ENCODE results near the gene TRPM3.
"Not testable (repeated sequence)": the region's sequence is repeated elsewhere in the genome, so short reads cannot be mapped to it uniquely, and the experiment has no call there.

TRPM3 gene

GRCh38 chr9:70639853-70640814, 481.3 kb downstream of the TRPM3 start:
- DNase-seq, result no peak

- DNase-seq, result no peak
Observed at GRCh38 chr9:70635790-70636189, 485.6 kb downstream of the TRPM3 start.

DNA sequence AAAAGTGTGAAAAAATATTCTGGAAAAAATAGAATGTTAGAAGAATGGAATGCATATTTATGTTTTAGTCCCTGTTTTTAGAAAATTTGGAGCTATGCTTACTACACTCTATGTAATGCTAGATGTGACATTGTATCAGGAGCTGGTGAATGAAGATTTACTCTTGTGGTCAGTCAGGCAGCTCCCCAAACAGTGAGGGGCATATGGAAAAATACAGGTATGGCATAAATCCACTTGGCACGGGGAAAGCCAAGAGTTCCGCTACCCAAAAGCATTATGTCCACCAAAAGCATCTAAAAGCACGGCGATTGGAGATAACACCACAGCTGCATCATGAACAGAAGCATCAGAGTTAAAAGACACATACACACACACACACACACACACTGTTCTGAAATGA, 486.7 kb downstream of the TRPM3 start:
- DNase-seq, result no peak

DNA sequence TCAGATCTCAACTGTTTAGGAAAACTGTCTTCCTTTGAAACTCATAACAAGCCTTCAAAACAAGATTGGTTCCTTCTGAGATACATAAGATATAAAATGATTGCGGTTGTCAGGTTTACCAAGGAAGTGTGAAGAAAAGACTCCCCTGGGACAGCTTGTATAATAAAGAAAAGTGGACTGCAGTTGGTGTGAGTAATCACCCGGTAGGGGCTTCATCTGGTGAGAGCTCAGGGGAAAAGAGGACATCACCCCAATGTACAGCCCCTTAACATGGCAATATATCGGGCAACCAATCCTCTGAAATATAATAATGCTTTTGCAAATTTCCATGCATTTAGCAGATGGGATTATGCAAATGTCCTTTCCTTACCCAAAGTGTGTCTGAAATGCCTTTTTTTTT, 490.4 kb downstream of the TRPM3 start:
- DNase-seq, result no peak

DNA sequence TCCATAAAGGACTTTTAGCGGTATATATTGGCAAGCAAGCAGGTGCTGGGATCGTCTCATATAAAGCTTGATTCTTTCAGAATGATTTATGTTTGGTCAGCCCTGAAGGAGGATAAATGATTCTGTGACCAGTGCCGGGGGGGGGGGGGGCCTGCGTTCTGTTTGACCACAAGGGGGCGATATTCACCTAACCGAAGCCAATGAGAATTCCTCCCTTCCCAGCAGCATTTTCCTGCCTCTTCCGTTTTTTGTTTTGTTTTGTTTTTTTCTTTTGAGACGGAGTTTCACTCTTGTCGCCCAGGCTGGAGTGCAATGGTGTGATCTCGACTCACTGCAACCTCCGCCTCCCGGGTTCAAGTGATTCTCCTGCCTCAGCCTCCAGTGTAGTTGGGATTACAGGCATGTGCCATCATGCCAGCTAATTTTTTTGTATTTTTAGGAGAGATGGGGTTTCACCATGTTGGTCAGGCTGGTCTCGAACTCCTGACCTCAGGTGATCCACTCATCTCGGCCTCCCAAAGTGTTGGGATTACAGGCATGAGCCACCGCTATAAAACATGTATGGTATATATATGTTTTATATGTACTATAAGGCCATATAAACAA, 492.2 kb downstream of the TRPM3 start:
- not testable (repeated sequence) for DNase-seq

- peak; percentile 14 for DNase-seq
Observed at GRCh38 chr9:70625078-70625477, 496.3 kb downstream of the TRPM3 start.

DNA sequence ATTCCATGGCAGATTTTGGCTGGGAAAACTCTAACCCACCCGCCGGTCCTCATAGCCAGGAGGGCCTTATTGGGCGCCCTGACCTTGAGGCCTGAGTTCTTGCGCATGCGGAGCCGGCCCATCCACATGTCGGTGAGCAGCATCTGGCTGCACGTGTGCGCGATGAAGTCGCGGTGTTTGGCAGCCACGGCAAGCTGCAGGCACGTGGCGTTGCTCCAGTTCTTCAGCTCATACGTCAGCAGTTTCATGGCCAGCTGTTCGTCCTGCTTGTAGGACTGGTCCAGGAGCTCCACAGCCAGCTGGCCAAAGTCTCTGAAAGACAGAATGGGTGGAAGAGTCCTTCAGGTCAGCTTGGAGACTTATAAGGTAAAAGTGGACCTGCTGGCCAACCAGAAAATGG, 502.6 kb downstream of the TRPM3 start:
- DNase-seq, result no peak

GRCh38 chr9:70617033-70617828, 504.2 kb downstream of the TRPM3 start:
- DNase-seq, result no peak

DNA sequence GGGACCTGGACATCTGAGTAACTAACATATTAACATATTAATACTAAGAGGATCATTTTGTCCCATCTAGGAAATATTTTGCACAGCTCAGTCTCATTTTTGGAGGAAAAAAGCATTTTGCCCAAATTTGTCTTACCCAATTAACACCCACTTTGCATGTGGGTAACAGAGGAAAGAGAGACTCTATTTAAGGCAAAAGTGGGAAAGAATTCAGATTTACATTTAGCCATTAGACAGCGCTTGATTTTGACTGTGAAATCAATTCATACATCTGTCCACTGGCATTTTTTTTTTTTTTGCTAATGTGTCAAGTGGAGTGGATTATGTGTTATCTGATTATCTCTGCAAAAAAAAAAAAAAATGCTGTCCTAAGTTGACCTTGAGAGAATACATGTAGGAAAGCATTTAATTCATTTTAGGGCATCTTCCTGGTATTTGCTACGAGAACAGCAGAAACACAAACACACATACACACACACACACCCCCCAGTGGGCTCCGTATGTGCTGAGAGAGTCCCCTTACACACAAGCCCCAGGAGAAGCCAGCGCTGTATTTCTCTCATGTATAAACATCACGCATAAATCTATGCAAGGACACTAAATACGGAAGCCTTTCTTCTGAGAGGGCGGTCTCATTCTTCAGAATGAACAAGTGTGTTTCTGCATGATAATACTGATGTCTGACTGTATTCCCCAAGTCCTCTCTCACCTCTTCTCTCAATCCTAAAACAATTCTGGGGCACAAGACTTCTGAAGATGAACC, 505.0 kb downstream of the TRPM3 start:
- no peak for DNase-seq

DNA sequence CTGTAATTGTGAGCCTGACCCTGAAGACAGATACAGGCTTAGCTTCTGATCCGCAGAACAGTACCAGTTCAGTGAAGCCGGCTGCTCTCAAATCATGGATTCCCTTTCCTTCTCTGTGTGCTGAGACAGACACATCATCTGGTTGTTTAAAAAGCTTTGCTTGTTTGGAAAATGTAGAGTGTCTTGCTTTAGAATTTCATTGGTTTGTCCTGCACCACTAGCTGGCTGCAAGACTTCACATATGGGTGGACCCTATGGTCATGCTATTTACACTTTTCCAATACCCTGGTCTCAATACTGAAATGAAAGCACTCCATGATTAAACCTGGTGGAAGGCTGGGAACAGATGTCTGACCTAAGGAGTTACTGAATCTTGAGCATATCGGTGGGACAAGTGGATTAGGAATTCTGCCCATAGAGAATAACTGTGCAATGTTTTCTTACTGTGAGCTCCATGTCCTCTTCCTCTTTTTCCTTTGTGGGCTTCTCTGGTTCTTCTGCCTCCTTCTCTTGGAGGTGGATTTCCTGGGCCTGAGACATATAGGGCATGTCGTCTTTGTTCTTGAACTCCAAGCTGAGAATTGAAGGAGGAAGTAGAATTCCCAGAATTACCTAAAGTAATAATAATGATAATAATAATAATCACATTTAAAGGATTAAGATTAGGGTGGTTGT, 505.8 kb downstream of the TRPM3 start:
- DNase-seq, result no peak

DNA sequence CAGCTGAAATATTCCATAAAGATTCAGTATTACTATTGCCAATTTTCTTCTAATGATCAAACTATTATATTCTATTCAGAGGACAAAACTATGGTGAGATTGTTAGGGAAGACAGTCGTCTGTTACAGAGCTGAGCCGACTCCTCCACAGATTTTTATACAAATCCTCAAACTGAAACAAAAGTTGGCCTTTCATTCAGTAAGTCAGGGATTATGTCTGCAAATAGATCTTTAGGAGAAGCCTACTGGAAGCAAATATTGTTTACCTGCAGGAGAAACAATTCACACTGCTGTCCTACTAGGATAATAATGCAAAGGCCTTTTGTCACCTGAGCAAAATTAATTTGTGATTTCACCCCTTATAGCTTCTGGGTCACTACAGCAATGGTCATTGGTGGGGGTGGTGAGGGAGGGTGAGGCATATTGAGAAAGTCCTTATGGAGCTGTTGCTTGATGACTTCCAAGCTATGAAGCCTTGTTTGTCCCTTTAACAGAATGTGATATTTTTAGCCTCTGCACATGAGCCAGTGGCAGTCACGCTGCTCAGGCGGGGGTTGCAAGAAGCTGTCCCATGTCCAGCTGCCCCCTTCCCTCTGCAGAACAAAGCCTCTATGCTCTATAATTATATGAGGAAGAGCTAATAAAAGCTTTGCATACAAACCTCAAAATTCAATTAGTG, 506.5 kb downstream of the TRPM3 start:
- no peak for DNase-seq

GRCh38 chr9:70613024-70613768, 508.2 kb downstream of the TRPM3 start:
- DNase-seq, result no peak

DNA sequence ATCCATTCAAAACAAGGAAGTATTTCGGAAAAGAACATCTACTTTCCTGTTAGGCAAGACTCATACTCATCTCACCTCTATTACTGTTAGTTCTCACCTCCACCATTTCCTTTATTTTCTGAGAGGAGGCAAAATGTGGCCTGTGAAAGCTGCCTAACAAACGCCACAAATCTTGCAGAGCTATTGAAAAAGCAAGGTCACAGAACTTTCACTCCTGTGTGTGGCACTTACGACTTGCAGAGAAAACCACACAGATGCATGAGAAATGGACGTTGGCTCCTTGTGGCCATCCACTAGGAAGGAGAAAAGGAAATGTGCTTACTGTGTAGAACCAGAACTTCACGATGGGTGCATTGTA, 511.2 kb downstream of the TRPM3 start:
- no peak for DNase-seq

DNA sequence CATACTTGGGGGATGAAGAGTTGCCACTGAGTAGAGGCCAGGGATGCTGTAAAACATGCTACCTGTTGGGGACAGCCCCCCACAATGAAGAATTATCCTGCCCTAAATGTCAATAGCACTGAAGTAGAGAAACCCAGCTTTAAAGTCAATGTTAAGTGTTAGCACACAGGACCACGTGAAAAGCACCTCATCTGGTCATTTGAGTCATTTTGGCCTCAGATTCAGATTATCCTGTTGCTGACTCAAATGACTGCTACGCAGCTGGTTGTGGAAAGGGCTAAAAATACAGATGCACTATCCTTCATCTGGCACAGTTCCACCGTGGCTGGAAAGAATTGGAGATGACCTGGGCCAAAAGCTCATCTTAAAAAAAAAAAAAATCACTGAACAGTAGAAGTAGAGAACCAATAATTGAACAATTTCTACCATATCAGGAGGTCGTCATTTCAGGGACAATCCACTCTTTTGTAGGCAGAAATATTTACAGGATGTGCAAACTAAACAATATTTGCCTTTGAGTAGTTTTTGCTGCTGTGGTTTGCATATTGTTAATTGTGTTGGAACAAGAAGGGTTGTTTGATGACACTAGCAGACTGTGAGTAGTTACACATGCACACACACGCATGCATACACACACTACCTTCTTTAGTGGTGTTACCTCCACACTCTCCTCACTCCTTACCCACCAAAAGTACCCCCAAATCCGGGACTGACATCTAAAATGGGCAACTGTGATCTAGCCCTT, 511.7 kb downstream of the TRPM3 start:
- no peak for DNase-seq

GRCh38 chr9:70609011-70609410, 512.4 kb downstream of the TRPM3 start:
- no peak for DNase-seq

DNA sequence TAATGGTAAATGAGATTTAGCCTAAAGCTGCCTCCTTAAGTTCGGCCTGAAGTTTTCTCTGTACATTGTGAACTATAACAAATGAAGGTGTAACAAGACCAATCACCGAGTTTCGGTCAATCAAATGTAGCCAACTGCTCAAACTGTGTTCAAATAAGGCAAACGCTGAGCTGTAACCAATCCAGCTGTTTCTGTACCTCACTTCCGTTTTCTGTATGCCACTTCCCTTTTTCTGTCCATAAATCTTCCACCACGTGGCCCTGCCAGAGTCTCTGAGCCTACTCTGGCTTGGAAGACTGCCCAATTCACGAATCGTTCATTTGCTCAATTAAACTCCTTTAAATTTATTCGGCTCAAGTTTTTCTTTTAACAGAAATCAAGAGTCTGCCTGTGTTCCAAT, 513.5 kb downstream of the TRPM3 start:
- DNase-seq, result no peak

- no peak for DNase-seq
Observed at GRCh38 chr9:70607329-70607728, 514.1 kb downstream of the TRPM3 start.

- DNase-seq, result no peak
Observed at GRCh38 chr9:70603020-70603411, 518.4 kb downstream of the TRPM3 start.

DNA sequence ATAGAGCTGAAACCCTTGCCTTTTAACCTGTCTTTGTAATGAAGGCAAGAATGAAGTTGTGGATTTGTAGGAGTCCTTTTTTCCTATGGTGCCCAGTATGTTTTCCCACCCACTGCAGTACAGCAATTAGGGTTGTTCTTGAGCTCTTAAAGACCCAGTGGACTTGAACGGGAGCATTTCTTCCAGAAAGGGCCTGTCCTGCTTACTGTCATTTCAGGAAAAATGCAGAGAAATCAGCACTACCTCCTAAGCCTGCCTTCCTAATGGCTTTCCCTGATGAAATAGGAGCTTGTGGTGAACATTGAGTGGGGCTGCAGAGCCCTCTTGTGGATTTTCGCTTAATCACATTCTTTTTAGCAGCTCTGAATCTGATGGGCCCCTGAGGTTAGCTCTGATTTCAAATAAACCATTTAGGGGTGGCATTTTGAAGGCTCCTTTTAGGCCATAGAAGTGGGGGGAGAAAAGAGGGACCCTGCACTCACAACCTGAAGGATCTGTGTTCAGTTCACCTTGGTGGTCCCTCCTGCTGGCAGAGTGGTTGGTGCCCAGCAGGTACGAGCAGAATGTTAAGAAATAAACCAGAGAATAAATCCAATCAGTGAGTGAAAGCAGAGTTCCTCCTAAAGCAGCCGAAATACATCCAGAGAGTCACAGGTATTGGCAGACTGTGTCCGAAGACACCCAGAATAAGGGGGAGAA, 519.0 kb downstream of the TRPM3 start:
- DNase-seq, result peak; percentile 64

Data from CD4-positive, alpha-beta T cell treated with Interleukin-6 for 4 hours (primary cell).